ENCODE results near the gene PTPRU.

PTPRU gene

DNA sequence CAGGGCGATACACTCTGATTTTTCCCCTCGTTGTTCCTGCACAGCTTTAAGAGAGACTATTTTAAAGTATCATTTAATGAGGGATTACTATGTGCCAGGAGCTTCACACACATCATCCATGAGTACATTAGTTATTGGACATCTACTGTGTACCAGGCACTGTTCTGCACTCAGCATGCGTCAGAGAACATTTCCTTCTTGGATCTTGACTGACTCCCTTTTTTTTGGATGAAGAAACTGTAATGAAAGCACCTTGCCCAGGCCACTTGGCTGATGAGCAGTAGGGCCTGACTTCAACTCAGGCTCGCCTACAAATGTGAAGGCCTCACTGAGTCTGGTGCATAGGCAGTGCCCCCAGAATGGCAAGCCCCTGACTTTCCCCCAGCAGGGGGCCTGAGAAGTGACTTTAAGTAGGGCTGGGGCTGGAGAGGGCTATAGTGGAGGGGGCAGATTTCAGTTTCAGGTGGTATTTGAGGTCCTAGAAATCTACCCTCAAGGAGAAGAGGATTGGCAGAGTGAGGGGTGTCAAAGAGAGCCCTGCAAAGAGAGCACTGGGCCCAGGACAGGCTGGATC, 50.0 kb downstream of the PTPRU start:
- Histone ChIP-seq H3F3A (ENCODE audit: insufficient read depth) (no peaks in the 10 kb centered on the region), H2AFZ (ENCODE audit: low read depth, low read length, severe bottlenecking) (peak overlapping the region; percentile 79), H3K36me3 (ENCODE audit: low read length) (no peaks in the 10 kb centered on the region), H3K9me3 (ENCODE audit: insufficient read depth, low read length) (no peaks in the 10 kb centered on the region), H3K9me2 (replicated peaks; ENCODE audit: insufficient read depth, low read length) (no peaks in the 10 kb centered on the region), H3K79me2 (ENCODE audit: insufficient read depth, low read length) (no peaks in the 10 kb centered on the region), H4K20me1 (ENCODE audit: low read depth, low read length) (no peaks in the 10 kb centered on the region), H3K27ac (ENCODE audit: low read depth, low read length) (no peak overlapping the region), H3K27me3 (ENCODE audit: low read length) (no peaks in the 10 kb centered on the region), H3K9ac (ENCODE audit: low read length) (no peak overlapping the region), H3K4me2 (ENCODE audit: low read depth, low read length, poor library complexity, severe bottlenecking) (no peak overlapping the region), H3K4me3 (ENCODE audit: insufficient read depth, low read length, poor library complexity, severe bottlenecking) (no peak overlapping the region)
- no peak for TF ChIP-seq EZH2phosphoT487 (conservative IDR thresholded peaks at IDR 0.05; ENCODE audit: low read length)
- TF ChIP-seq, protein P1, sequence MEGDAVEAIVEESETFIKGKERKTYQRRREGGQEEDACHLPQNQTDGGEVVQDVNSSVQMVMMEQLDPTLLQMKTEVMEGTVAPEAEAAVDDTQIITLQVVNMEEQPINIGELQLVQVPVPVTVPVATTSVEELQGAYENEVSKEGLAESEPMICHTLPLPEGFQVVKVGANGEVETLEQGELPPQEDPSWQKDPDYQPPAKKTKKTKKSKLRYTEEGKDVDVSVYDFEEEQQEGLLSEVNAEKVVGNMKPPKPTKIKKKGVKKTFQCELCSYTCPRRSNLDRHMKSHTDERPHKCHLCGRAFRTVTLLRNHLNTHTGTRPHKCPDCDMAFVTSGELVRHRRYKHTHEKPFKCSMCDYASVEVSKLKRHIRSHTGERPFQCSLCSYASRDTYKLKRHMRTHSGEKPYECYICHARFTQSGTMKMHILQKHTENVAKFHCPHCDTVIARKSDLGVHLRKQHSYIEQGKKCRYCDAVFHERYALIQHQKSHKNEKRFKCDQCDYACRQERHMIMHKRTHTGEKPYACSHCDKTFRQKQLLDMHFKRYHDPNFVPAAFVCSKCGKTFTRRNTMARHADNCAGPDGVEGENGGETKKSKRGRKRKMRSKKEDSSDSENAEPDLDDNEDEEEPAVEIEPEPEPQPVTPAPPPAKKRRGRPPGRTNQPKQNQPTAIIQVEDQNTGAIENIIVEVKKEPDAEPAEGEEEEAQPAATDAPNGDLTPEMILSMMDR (IDR thresholded peaks at IDR 0.05; ENCODE audit: insufficient read depth, low read length, poor library complexity, severe bottlenecking), result no peak

DNA sequence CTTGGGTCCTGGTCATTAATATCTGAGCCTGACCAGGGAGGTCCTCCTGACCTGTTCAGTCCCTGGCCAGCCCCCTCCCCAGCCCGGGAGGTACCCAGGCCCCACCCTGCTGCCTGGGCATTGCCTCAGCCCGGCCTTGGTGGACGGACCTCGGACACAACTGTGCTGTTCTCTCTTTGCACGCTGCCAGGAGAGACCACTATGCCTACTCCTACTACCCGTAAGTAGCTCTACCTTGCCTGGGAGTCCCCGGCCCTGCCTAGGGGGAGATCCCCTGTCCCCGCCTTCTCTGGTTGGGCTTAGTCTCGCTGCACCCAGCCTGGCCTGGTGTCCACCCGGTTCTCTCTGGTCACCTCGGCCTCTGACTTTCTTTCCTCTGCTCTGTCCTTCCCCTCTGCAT, 53.2 kb downstream of the PTPRU start:
- H3K9ac ChIP-seq (ENCODE audit: low read length), result no peak overlapping the region
- H3K27ac ChIP-seq (ENCODE audit: low read depth, low read length), result no peak overlapping the region
- H3F3A ChIP-seq (ENCODE audit: insufficient read depth), result no peaks in the 10 kb centered on the region
- H3K4me3 ChIP-seq (ENCODE audit: insufficient read depth, low read length, poor library complexity, severe bottlenecking), result no peak overlapping the region
- H3K36me3 ChIP-seq (ENCODE audit: low read length), result no peaks in the 10 kb centered on the region
- H3K9me3 ChIP-seq (ENCODE audit: insufficient read depth, low read length), result no peaks in the 10 kb centered on the region
- no peaks in the 10 kb centered on the region for H3K79me2 ChIP-seq (ENCODE audit: insufficient read depth, low read length)
- H3K4me2 ChIP-seq (ENCODE audit: low read depth, low read length, poor library complexity, severe bottlenecking), result no peak overlapping the region
- TF ChIP-seq EZH2phosphoT487 (conservative IDR thresholded peaks at IDR 0.05; ENCODE audit: low read length), result no peak
- TF ChIP-seq, protein P1 (IDR thresholded peaks at IDR 0.05; ENCODE audit: insufficient read depth, low read length, poor library complexity, severe bottlenecking), result no peak
- no peaks in the 10 kb centered on the region for H3K27me3 ChIP-seq (ENCODE audit: low read length)
- H2AFZ ChIP-seq (ENCODE audit: low read depth, low read length, severe bottlenecking), result no peak overlapping the region
- no peaks in the 10 kb centered on the region for H3K9me2 ChIP-seq (replicated peaks; ENCODE audit: insufficient read depth, low read length)
- H4K20me1 ChIP-seq (ENCODE audit: low read depth, low read length), result no peaks in the 10 kb centered on the region

DNA sequence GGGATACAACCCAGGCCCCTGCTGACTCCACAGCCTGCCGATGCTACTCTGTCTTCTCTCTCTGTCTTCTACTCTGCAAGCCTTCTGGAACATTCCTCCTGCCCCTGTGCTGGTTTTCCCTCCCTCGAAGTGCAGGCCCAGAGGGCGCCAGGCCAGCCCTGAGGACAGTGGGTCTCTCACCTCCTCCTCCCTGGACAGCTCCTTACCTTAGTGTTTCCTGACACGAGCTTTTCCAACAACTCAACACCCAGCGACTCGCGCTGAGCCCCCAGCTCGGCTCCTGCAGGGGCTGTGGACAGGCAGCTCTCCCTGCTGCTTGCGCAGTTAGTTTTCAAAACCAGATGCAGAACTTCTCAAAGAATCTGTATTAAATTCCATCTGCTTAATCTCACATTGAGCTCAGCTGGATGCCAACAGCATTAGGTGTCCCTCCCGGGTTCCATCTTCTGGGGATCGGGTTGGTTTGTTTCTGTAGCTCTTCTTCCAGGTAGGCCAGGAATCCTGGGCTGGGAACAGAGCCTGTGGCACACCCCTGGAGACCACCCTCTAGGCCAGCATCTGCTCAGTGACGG, 54.2 kb downstream of the PTPRU start:
- no peaks in the 10 kb centered on the region for H3K79me2 ChIP-seq (ENCODE audit: insufficient read depth, low read length)
- H3K27me3 ChIP-seq (ENCODE audit: low read length), result no peaks in the 10 kb centered on the region
- H3K27ac ChIP-seq (ENCODE audit: low read depth, low read length), result no peak overlapping the region
- no peaks in the 10 kb centered on the region for H3K9me2 ChIP-seq (replicated peaks; ENCODE audit: insufficient read depth, low read length)
- no peak overlapping the region for H3K4me3 ChIP-seq (ENCODE audit: insufficient read depth, low read length, poor library complexity, severe bottlenecking)
- no peaks in the 10 kb centered on the region for H3F3A ChIP-seq (ENCODE audit: insufficient read depth)
- H3K4me2 ChIP-seq (ENCODE audit: low read depth, low read length, poor library complexity, severe bottlenecking), result no peak overlapping the region
- H2AFZ ChIP-seq (ENCODE audit: low read depth, low read length, severe bottlenecking), result no peak overlapping the region
- no peaks in the 10 kb centered on the region for H4K20me1 ChIP-seq (ENCODE audit: low read depth, low read length)
- no peaks in the 10 kb centered on the region for H3K36me3 ChIP-seq (ENCODE audit: low read length)
- no peak for TF ChIP-seq EZH2phosphoT487 (conservative IDR thresholded peaks at IDR 0.05; ENCODE audit: low read length)
- TF ChIP-seq, protein P1 (IDR thresholded peaks at IDR 0.05; ENCODE audit: insufficient read depth, low read length, poor library complexity, severe bottlenecking), result no peak
- H3K9ac ChIP-seq (ENCODE audit: low read length), result no peak overlapping the region
- H3K9me3 ChIP-seq (ENCODE audit: insufficient read depth, low read length), result no peaks in the 10 kb centered on the region
